Erythroblast (primary cell): Measurements from ENCODE around the gene SMARCA5.

Experiments
- GATA1 ChIP-seq: IDR thresholded peaks from 2 replicates; pipeline ENCODE4 v1.6.1; 2011; ENCODE audit warnings: low read depth, mild to moderate bottlenecking, control low read depth, low read length, moderate library complexity
- POLR2A ChIP-seq: IDR thresholded peaks from 2 replicates; pipeline ENCODE4 v1.6.1; 2011; ENCODE audit warnings: mild to moderate bottlenecking, low read length

DNA sequence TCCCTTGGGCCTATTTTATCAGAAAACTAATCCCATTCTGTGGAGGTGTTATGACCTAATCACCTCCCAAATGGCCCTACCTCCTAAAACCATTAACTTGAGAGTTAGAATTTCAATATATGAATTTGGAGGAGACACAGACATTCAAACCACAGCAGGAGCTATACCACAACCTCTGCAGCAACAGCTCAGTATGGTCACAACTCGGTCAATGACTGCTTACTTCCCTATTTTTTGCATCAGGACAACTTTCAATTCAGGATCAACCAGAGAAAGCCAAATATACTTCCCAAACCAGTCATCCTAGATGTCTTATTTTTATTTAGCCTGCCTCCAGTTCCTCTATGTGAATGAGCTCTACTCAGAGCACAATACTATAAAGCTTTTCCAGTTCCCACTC lies 11.3 kb upstream of the SMARCA5 start:
- TF ChIP-seq POLR2A = no peak
- TF ChIP-seq GATA1 = no peak
